HEK293 (cell line): Measurements from ENCODE around the gene BLVRB.

Experiments used
- CTCF ChIA-PET: fragments of 350-600 bp; formaldehyde crosslinking; extraction: SDS; loops from one replicate; lab custom pipeline; 2021; ENCODE audit warnings: antibody characterized with exemption; lab: Yijun Ruan, JAX
- POLR2A ChIA-PET: fragments of 300-600 bp; formaldehyde crosslinking; extraction: SDS; loops from one replicate; lab custom pipeline; 2020; ENCODE audit warnings: antibody characterized with exemption, inconsistent platforms; lab: Yijun Ruan, JAX
- H3K27ac ChIP-seq: fragments of 200-500 bp; sonication (Bioruptor generic); 2 replicates; pipeline ENCODE4 v1.5.1; 2014; ENCODE audit warnings: low read depth, low read length, control low read depth, inconsistent platforms; ENCODE audit errors: extremely low read depth
- H3K36me3 ChIP-seq, 2 experiments: fragments of 200-500 bp in 1 of 2; sonication (Bioruptor generic) in 1 of 2; 1 replicate in 1 of 2; 2 replicates in 1 of 2; pipeline ENCODE4 v1.5.1; 2014 to 2017; ENCODE audit warnings: inconsistent platforms in 2 of 2, low read length in 2 of 2; ENCODE audit not compliant: control insufficient read depth in 2 of 2, insufficient read depth in 1 of 2
- H3K4me1 ChIP-seq: fragments of 200-500 bp; sonication (Bioruptor generic); 2 replicates; pipeline ENCODE4 v1.5.1; 2014; ENCODE audit warnings: mild to moderate bottlenecking, low read length, inconsistent platforms; ENCODE audit not compliant: control insufficient read depth, insufficient read depth
- H3K4me3 ChIP-seq: 2 replicates; pipeline ENCODE4 v1.5.1; 2011; ENCODE audit warnings: low read depth, mild to moderate bottlenecking, control low read depth, low read length, moderate library complexity
- H3K9me3 ChIP-seq: fragments of 200-500 bp; sonication (Bioruptor generic); 2 replicates; pipeline ENCODE4 v1.5.1; 2014; ENCODE audit warnings: low read depth, low read length, inconsistent platforms; ENCODE audit not compliant: control insufficient read depth, insufficient read depth
- BCL11A ChIP-seq: fragments of 450-650 bp; formaldehyde crosslinking; IDR thresholded peaks from 2 replicates; pipeline ENCODE4 v1.5.1; 2016; ENCODE audit warnings: low read depth, missing biosample characterization, missing genetic modification characterization
- EGR2 ChIP-seq: fragments of 450-650 bp; formaldehyde crosslinking; IDR thresholded peaks from 2 replicates; pipeline ENCODE4 v1.5.1; 2016; ENCODE audit warnings: low read depth, missing biosample characterization, missing genetic modification characterization
- GLIS1 ChIP-seq: fragments of 450-650 bp; formaldehyde crosslinking; IDR thresholded peaks from 2 replicates; pipeline ENCODE4 v1.5.1; 2016; ENCODE audit warnings: missing biosample characterization, missing genetic modification characterization
- KLF9 ChIP-seq: fragments of 450-650 bp; formaldehyde crosslinking; IDR thresholded peaks from 2 replicates; pipeline ENCODE4 v1.5.1; 2016; ENCODE audit warnings: missing biosample characterization, missing genetic modification characterization, low read depth
- MEIS1 ChIP-seq: sonication (generic); formaldehyde crosslinking; IDR thresholded peaks from 2 replicates; pipeline ENCODE4 v1.8.1; 2022; ENCODE audit warnings: missing genetic modification reagents, mild to moderate bottlenecking, borderline replicate concordance
- REPIN1 ChIP-seq: fragments of 450-650 bp; formaldehyde crosslinking; IDR thresholded peaks from 2 replicates; pipeline ENCODE4 v1.5.1; 2017; ENCODE audit warnings: missing biosample characterization, missing genetic modification characterization, low read depth
- SP2 ChIP-seq: fragments of 450-650 bp; formaldehyde crosslinking; IDR thresholded peaks from 2 replicates; pipeline ENCODE4 v1.5.1; 2016; ENCODE audit warnings: missing biosample characterization, missing genetic modification characterization
- SP7 ChIP-seq: fragments of 450-650 bp; formaldehyde crosslinking; IDR thresholded peaks from 2 replicates; pipeline ENCODE4 v1.5.1; 2016; ENCODE audit warnings: missing biosample characterization, missing genetic modification characterization
- ZBTB17 ChIP-seq: fragments of 450-650 bp; formaldehyde crosslinking; IDR thresholded peaks from 2 replicates; pipeline ENCODE4 v1.5.1; 2016; ENCODE audit warnings: missing biosample characterization, missing genetic modification characterization
- ZBTB21 ChIP-seq: fragments of 450-650 bp; formaldehyde crosslinking; IDR thresholded peaks from 2 replicates; pipeline ENCODE4 v1.5.1; 2017; ENCODE audit warnings: missing biosample characterization, missing genetic modification characterization
- ZFHX2 ChIP-seq: fragments of 450-650 bp; formaldehyde crosslinking; conservative IDR thresholded peaks from 2 replicates; pipeline ENCODE4 v1.5.1; 2016; ENCODE audit warnings: missing biosample characterization, missing genetic modification characterization
- ZNF2 ChIP-seq: fragments of 450-650 bp; formaldehyde crosslinking; IDR thresholded peaks from 2 replicates; pipeline ENCODE4 v1.5.1; 2016; ENCODE audit warnings: missing biosample characterization, missing genetic modification characterization
- ZNF350 ChIP-seq: fragments of 450-650 bp; formaldehyde crosslinking; IDR thresholded peaks from 2 replicates; pipeline ENCODE4 v1.5.0; 2017; ENCODE audit warnings: missing biosample characterization, mild to moderate bottlenecking, missing genetic modification characterization
- ZNF398 ChIP-seq: fragments of 450-650 bp; formaldehyde crosslinking; IDR thresholded peaks from 2 replicates; pipeline ENCODE4 v1.5.1; 2017; ENCODE audit warnings: missing biosample characterization, missing genetic modification characterization
- ZNF449 ChIP-seq: fragments of 450-650 bp; formaldehyde crosslinking; IDR thresholded peaks from 2 replicates; pipeline ENCODE4 v1.5.1; 2017; ENCODE audit warnings: missing biosample characterization, mild to moderate bottlenecking, missing genetic modification characterization, moderate library complexity
- ZNF600 ChIP-seq: fragments of 450-650 bp; formaldehyde crosslinking; IDR thresholded peaks from 2 replicates; pipeline ENCODE4 v1.5.1; 2016; ENCODE audit warnings: missing biosample characterization, missing genetic modification characterization
- ZNF623 ChIP-seq: fragments of 450-650 bp; formaldehyde crosslinking; IDR thresholded peaks from 2 replicates; pipeline ENCODE4 v1.5.1; 2016; ENCODE audit warnings: missing biosample characterization, missing genetic modification characterization
- ZSCAN23 ChIP-seq: fragments of 450-650 bp; formaldehyde crosslinking; IDR thresholded peaks from 2 replicates; pipeline ENCODE4 v1.5.1; 2016; ENCODE audit warnings: missing biosample characterization, missing genetic modification characterization
- ZSCAN30 ChIP-seq: fragments of 450-650 bp; IDR thresholded peaks from 2 replicates; pipeline ENCODE4 v1.5.1; 2018; ENCODE audit warnings: missing biosample characterization, mild to moderate bottlenecking, missing genetic modification characterization, moderate library complexity
- ZSCAN4 ChIP-seq: fragments of 450-650 bp; formaldehyde crosslinking; IDR thresholded peaks from 2 replicates; pipeline ENCODE4 v1.5.1; 2017; ENCODE audit warnings: missing biosample characterization, missing genetic modification characterization

BLVRB gene

GRCh38 chr19:40442328-40443130 lies 23.0 kb downstream of the BLVRB start (continued):
- TF ChIP-seq SP7 (tag by site-specific recombination) = peak; percentile 55
- TF ChIP-seq SP2 = no peak
- TF ChIP-seq ZBTB17 (tag by site-specific recombination) = peak; percentile 83
- 0 out of 2 replicates have a peak, but pooled peaks have one; percentile 79 for TF ChIP-seq REPIN1 (tag by site-specific recombination)

- Histone ChIP-seq H3K9me3 (no peaks in the 10 kb centered on the region), H3K36me3 (peaks cover 20 to 21% of the 10 kb centered on the region in 2 experiments), H3K4me1 (peaks cover 14% of the 10 kb centered on the region), H3K4me3 (no peak overlapping the region), H3K27ac (peak overlapping the region; percentile 76)
- POLR2A ChIA-PET = interaction anchor here (0.6 to 17.1 kb wide), 5 partner anchors 9 to 230 kb away, joined by 3 to 428 read pairs (median 61); partner anchors contain the start of genes BLVRB, C19orf47, PLD3 and SERTAD1
- no peak for TF ChIP-seq ZNF398 (tag by site-specific recombination)
- TF ChIP-seq EGR2 (tag by site-specific recombination) = peak; percentile 62; the same call in 1 of the 2 replicates
- 0 out of 2 replicates have a peak, but pooled peaks have one; percentile 13 for TF ChIP-seq SP2
- peak; percentile 66 for TF ChIP-seq ZFHX2
- TF ChIP-seq ZNF600 (tag by site-specific recombination) = peak; percentile 84
- no peak for TF ChIP-seq ZSCAN23 (tag by site-specific recombination)
- CTCF ChIA-PET = interaction anchor here (0.5 to 4.8 kb wide), 8 partner anchors 9 to 1431 kb away, joined by 3 to 39 read pairs (median 12); partner anchors contain the start of genes BLVRB and SERTAD1
These were observed 23.8 kb downstream of the BLVRB start for GRCh38 chr19:40441719-40442253.

- POLR2A ChIA-PET = interaction anchor here (1.0 to 17.1 kb wide), 3 partner anchors 14 to 161 kb away, joined by 3 to 428 read pairs (median 3); partner anchors contain the start of gene SERTAD1
- CTCF ChIA-PET = interaction anchor here (1.0 to 2.7 kb wide), 6 partner anchors 12 to 196 kb away, joined by 4 to 17 read pairs (median 8); partner anchors contain the start of gene SERTAD1
- TF ChIP-seq ZNF600 (tag by site-specific recombination) (peak; percentile 40; the same call in 1 of the 2 replicates), ZNF623 (peak; percentile 96), ZNF350 (tag by site-specific recombination) (no peak)
- TF ChIP-seq, all 188 proteins: peak for 2
- no peak overlapping the region for H3K4me3 ChIP-seq
- no peaks in the 10 kb centered on the region for H3K9me3 ChIP-seq
- H3K27ac ChIP-seq = no peak overlapping the region
- peaks cover 20 to 21% of the 10 kb centered on the region in 2 experiments for H3K36me3 ChIP-seq
- H3K4me1 ChIP-seq = peaks cover 9% of the 10 kb centered on the region
These were observed 27.3 kb downstream of the BLVRB start for GRCh38 chr19:40438284-40438683.

- Histone ChIP-seq H3K27ac (peak overlapping the region; percentile 100), H3K4me3 (peak overlapping the region; percentile 34), H3K4me1 (peaks cover 16% of the 10 kb centered on the region), H3K9me3 (no peaks in the 10 kb centered on the region), H3K36me3 (no peaks in the 10 kb centered on the region; a peak in 1 of 3 replicates)
- CTCF ChIA-PET = interaction anchor here (1.0 to 3.0 kb wide), 9 partner anchors 9 to 279 kb away, joined by 4 to 21 read pairs (median 5); no protein-coding TSS in a partner anchor
- POLR2A ChIA-PET = interaction anchor here (0.5 to 17.1 kb wide), 11 partner anchors 9 to 149 kb away, joined by 3 to 428 read pairs (median 5); partner anchors contain the start of genes BLVRB, C19orf47, PLD3 and SERTAD1
- TF ChIP-seq ZNF449 (tag by site-specific recombination) = peak; percentile 48
- TF ChIP-seq SP7 (tag by site-specific recombination) = peak; percentile 72; the same call in 1 of the 2 replicates
- no peak for TF ChIP-seq MEIS1 (CRISPR knock-in tag)
- TF ChIP-seq ZSCAN30 (tag by site-specific recombination) = peak; percentile 86
- TF ChIP-seq KLF9 (tag by site-specific recombination) = peak; percentile 67; the same call in 1 of the 2 replicates
- TF ChIP-seq BCL11A (tag by site-specific recombination) = peak; percentile 46; the same call in 1 of the 2 replicates
- no peak; the same call in 1 of the 2 replicates for TF ChIP-seq ZBTB21 (tag by site-specific recombination)
- peak; percentile 30; the same call in 1 of the 2 replicates for TF ChIP-seq ZNF600 (tag by site-specific recombination)
- peak; percentile 74; the same call in 1 of the 2 replicates for TF ChIP-seq ZNF2 (tag by site-specific recombination)
- peak; percentile 77 for TF ChIP-seq GLIS1
- TF ChIP-seq ZSCAN4 = 0 out of 2 replicates have a peak, but pooled peaks have one; percentile 14
These were observed 31.9 kb downstream of the BLVRB start for GRCh38 chr19:40433391-40434216.
